HUDEP-2 (cell line): ENCODE measurements around the gene FAM107B.
A peak's percentile ranks its signal among the peaks of the same experiment; 100 is the strongest.

Experiments used
- DNase-seq, 76 experiments: peaks; one replicate each; lab custom pipeline; 2025; ENCODE audit not compliant: unreplicated experiment in 76 of 76; lab: John Stamatoyannopoulos, UW

The FAM107B gene

DNA sequence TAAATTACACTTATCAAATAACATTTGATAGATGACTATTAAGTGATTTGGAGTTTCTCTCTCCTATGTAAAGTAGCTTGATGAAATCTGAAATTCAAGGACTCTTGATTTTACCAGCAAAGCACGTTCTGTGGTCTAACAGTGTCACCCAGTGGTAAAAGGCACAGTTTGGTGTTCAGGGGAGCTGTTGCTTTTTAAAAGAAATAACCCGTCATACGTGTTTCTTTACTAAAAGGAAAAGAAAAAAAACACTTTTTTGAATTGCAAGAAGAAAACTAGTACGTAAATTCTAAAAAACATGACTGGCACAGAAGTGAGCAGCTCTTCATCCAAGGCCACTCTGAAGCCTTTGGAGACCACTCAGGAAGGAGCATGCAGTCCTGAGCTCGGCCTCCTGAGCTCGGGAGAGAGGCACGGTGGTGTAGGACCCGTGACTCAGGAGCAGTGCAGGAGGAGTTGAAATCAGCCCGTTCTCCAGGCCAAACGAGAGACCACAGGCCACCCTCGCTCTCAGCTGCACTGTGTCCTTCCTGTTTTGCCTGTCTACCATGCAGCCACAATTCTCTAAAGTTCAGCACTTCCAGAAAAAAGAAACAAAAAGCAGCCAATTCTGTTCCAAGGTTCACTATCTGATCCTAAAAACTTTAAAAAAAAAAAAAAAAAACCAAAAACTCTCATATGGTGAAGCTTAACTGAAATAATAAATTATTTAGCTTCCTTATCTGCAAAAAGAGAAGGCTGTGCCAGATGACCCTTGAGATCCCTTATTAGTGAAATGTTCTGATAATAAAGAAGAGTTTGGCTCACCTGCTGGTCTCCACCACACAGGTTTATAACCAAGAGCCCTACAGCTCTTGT, 231.4 kb downstream of the FAM107B start:
- no peak for DNase-seq

DNA sequence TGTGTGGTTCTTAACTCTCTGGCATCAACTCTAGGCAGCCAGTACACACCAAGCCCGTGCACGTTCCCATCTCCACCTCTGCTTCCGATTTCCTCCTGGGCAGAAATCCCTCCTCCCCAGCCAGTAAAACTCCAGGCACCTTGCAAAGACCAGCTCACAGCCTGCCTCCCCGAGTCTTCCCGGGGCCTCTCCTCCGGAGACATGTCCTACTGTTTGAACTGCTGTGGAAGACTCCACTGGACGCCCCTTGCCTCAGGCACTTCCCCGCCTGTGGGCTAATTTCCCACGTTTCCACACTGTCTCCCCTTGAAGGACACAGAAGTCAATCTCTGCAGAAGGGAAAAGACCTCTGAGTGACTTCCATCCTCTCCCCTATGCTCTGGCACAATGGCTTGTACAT, 233.3 kb downstream of the FAM107B start:
- DNase-seq: no peak

DNA sequence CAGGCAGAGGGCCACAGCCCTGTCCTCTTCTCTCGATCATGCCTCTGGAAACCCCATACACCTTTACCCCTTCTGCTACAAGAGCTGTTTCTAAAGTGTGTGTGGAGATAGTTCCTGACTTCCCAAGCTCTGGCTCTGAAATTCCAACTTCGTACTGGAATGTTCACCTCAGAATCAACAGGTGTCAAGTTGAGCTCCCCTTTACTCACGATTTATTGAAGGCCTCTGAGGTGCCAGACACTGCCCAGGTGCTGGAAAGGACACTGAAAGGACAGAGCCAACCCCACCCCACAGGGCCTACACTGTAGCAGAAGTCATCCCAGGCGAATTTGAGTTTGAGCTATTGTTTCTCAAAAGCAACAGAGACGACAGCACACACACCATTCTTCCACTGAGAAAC, 234.1 kb downstream of the FAM107B start:
- no peak for DNase-seq

DNA sequence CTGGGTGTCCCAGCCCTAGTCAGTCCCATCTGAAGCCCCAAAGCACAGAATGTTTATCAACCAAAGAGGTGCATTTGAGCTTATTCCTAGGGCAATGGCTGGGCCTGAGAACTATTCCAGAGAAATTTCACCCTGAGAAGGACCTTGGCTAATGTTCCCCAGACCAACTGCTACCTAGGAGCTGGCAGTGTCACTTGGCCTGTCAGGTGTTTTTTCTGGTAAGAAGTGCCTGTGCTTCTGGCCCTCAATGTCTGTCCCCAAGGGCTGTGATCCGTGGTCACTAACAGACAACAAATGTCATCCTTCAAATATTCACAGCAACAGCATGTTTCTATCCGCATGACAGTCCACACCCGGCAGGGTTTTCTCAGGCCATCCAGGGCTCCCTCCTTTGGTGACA, 234.6 kb downstream of the FAM107B start:
- no peak for DNase-seq

DNA sequence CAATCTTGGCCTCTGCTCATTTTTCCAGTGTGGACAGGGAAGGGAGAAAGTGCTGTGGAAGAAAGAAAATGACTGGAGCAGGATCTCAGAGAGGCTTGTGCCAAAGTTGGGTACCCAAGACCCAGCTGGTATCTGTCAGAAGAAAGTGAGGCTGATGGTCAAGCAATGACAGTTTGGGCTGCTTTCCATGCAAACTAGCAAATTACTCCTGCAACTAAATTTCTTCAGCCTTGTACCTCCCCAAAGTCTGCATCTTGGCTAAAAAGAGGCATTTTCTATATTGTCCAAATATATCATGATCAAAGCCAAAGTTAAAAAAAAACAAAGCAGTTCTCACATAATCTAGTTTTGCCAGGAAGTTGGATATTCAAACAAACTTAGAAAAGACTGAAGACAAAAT, 235.5 kb downstream of the FAM107B start:
- DNase-seq: no peak

DNA sequence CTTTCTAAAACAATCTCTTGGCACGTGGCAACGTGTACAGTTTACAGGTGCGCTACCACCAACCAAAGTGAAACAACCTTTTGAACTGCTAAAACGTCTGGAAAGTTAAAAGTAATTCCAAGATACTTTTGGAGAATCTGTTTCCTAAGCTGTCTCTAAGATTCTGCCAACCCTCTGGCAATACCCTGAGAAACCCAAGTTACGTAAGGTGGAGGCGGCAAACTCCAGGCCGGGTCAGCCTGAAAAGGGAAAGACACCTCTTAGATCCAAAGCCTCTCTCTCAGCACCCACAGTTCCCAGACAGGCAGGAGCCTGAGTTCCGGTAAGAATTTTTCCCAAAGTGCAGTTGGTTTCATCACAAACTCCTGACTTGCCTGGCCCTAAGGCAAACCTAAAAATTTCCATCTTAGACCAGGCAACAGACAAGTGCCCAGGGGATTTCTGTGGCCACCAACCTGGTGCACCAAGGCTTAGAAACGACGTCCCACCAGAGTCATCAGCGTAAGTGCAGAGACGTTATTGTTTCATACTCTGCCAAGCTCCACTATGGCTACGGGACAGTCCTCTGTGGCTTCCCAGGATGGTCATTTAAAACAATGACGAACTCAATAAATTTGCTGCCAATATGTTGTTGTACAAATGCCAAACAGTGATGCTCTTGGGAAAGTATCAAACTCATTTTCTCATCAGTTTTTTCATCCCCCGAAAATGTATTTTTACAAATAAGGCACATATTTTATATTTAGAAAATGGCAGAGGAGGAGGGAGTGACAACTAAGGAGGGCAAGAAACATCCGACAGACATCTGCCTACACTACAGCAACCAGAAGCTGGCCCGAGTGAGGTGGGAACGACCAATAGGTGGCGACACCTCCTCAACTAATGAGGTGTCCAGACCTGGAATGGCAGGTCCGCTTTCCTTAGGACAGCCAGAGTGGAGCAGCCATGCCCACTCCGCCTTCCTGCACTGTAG, 238.2 kb downstream of the FAM107B start:
- peak in 40 of 76 experiments; percentile 1 to 65 (median 20) for DNase-seq

DNA sequence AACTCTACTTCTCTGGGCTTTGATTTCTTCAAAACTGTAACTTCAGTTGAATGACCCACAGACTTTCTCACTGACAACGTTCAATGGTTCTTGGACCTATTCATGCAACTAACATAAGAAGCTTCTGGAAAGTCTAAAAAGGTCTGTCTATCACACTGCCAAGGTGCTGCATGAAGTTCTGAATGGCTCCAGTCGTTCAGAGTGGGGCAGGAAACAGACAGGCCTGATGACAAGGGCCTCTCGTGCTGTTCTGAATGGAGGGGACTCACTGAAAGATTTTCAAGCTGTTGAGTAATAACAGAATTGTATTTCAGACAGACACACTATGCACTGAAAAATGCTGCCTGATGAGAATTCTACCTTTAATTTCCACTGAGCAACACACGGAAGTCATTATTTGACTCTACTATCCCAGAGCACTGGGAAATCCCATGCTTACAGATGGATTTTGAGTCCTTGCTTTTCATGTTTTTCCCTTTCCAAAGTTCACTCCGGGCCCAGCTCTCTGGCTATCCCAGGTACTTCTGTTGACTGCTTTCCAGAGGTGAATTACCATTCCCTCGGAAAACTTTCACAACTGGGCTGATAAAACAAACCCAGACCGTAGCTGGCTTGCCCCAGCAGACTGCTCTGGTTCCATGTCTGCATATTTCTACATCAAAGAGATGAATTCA, 239.1 kb downstream of the FAM107B start:
- no peak for DNase-seq

DNA sequence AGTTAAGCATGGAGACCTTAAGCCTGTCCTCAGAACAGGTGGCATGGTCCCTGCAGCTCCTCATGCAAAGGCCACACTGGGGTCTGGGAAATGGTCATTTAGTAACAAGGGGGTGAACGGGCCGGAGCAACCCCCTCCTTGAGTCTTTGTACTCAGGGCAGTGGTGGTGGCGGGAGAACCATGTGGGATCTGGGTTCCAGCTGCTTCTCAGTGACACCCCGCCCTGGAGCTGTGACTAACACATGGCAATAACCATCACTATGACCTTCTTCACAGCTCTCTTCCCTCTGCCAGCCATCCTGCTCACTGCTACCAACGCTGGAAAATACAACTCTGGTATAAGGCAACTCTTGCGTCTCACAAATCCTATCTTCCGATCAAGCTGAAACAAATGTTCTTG, 240.5 kb downstream of the FAM107B start:
- DNase-seq: no peak

DNA sequence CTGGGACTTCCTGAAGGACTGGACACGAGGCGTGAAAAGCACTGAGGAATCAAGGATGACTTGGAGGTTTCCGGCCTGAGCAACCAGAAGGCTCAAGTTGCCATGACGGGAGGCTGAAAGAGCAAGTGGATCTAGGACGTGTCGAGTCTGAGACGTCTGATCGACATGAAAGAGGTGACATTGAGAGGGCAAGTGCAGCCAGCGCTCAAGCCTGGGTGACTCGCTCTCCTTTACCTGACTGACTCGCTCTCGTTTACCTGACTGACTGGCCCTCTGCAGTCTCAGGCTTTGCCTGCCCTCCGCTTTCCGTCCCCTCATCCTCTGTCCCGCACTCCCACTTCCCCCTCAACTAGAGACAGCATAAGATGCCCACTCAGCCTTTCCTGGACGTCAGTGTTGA, 241.4 kb downstream of the FAM107B start:
- no peak for DNase-seq

DNA sequence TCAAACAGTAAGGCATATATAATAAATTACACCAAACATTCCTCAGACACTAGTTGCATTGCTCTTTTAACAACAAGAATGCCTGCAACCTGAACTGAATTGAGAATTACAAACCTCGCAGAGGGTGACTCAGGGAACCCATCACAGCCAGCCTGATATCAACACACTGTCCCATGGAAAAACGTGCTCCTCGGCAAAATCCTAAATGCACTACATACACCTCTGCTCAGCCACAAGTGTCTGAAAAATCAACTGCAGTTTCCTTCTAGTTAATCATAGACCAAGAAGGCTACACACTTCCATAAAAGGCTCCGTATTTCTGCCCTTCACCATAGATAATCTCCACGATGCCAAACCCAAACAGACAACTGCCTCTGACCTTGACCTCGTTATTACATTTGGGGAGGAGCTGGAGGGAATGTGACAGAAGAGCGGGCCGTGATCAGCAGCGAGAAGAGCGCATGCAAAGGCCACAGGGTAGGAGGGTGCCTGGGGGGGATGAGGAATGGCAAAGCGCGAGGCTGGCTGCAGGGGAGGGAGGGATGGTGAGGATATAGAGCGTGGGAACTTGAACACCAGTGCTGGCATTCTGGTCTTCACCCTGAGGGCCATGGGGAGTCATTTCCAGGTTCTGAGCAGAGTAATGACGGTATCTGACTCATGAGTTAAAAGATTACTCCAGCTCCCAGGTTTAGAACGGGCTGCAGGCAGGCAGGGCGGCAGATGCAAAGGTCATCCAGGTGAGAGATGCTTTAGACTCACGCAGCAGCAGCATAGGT, 242.0 kb downstream of the FAM107B start:
- DNase-seq: no peak

DNA sequence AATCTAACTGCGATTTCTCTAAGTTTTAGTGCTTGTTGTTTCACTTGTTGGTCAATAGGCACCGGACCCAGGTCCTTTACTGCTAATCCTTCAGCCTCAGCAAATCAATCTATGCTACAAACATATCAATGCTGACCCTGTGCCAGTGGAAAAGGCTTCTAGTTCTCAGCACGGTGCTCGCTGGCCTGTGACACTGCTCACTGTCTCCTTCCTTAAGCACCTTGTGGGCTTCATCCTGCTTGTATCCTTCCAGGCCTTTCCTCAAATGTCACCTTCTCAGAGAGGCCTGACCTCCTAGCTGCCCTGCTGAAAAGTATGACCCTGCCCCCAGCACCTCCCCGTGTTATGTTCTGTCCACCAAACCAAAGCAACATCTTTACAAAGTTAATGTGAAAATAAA, 242.7 kb downstream of the FAM107B start:
- no peak for DNase-seq

DNA sequence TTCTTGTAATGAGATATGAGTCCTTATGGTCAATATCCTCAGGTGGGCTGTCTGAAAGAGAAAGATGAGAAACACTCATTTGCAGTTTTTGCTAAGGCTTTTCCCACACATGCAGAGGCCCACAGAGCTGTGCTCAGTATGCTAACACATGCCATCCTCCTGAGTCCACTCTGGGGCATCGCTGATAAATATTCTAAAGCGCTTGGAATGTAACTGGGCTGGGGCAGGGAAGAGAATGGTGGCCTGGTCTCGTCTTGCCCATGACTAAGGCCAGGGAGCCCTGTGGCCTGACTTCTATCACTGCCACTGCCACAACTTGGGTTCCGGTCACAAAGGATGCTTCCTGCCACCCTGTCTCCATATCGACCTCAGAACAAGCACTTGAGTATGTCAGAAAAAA, 244.2 kb downstream of the FAM107B start:
- no peak for DNase-seq

DNA sequence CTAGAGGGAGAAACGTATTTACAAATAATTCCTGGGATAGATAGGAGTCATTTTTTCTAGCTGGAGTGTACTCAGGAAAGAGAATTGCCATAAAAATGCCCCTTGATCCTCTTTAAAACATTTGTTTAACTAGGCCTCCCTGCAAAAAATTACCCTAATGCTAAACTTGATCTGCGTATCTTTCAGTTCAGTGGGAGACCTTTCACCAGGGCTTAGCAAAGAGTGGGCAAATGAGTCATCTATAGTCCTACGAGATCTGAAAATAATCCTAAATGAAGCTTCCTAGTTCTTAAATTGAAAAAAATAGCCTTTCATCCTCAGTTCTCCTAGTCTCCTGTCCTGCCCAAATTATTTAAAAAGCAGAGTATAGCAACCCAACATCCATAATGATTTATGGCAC, 245.3 kb downstream of the FAM107B start:
- no peak for DNase-seq

DNA sequence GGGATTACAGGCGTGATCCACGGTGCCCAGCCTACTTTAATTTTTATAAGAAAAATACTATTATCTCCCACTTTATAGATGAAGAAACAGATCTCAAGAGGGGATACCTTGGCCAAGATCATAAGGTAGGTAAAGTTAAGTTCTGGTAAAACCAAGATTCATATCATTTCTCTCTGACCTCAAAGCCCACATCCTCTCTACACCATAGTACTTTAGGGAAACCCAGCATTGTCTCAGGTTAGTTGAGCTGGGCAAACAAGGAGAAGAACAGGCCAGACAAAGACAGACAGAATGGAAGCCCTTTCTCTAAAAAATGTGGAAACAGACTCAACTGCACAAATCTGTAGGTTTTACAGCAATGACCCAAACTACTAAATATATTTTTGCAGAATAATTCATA, 246.2 kb downstream of the FAM107B start:
- no peak for DNase-seq

DNA sequence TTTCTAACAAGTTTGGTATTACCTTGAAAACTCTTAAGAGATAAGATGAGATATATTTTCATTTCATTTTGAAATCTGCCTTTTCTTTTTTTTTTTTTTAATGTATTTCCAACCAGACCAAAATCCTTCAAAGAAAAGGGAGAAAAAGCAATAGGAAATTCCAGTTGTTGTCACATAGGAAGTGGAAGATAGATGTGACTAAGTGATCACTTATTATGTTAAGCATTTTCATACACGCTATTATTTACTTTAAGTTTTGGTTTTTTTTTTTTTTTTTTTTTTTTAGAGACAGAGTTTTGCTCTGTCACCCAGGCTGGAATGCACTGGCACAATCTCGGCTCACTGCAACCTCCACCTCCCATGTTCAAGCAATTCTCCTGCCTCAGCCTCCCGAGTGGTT, 246.8 kb downstream of the FAM107B start:
- DNase-seq: no peak

DNA sequence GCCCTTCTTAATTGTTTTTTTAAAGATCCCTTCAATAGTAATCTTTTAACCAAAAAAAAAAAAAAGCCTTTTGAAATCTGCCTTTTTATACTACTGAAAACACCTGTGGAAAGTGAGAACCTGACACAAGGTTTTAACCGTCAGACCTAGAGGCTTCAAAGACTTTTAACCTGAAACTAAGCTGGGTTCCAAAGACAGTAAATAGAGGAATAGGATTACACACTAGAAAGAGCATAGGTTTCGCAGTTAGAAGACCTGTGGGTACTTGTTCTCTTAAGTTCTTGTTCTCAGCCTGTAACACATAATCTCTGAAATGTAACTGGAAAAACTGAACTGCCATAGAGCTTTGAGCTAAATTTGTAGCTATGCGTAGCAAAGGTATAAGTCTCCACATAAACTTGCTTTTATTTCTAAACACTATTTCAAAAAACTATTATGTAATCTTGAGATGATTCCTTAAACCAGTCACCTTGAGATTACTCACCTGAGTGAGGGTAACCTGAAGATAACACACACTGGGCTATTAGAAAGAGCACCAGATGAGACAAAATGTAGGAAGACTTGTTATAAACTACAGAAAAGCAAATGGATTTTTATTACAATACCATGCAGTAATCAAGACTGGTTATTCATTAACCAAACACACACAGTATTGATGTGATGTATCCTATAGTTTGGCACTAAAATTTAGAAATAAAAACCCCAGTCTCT, 247.4 kb downstream of the FAM107B start:
- DNase-seq: no peak

DNA sequence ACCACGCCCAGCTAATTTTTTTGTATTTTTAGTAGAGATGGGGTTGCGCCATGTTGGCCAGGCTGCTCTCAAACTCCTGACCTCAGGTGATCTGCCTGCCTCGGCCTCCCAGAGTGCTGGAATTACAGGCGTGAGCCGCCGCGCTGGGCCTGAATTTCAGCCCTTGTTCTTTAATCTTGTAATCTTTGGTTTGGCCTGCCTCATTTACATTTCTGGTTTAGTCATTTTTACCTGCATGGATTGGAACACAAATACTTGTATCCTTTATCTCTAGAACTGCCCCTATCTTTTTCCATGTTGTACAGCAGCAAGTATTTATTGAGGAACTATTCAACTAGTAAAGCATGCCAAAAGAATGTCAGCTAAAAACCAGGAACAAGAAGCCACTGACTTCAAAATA, 248.4 kb downstream of the FAM107B start:
- DNase-seq: no peak

DNA sequence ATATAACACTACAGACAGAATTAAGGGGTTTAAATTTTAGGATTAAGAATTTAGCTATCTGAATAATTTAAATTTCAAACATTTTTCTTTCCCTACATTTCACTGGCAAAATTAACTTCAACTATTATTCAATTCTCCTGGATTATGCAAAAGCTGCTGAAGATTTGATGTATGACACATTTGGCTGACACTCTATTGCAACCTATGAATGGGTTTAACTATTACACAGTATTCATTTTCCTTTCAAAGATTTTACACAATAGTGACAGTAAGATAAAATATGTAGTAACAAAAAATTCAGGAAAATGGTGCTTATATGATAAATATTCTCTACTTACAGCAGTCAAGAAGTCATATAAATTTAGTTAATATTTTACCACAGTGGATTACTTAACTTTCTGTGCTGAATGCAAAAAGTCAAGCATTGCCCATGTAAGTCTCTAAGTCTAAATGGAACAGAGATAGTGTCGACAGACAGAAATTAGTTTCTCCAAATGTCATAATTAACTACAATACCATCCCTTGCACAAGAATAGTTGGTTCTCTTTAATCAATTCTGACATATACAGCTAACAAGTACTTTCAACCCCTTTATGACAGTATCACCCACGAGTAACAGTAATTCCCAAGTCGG, 249.9 kb downstream of the FAM107B start:
- DNase-seq: no peak

DNA sequence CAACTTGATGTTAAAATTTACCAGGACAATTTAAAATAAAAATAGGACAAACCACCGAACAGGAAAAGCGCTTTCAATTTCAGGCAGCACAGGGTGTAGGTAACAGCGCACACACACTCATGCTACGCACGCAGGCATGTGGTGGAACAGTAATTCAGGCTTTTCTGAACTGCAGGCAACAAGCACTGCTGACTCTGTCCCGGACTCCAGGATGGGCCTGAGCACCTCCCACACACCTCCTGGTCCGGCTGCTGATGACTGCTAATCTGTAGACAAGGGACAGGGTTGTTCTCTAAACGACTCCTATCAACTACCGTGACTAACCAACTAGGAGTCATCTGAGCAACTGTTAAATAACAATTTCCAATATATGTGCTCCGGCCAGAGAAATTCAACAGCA, 251.4 kb downstream of the FAM107B start:
- DNase-seq: no peak
